Motor neuron (in vitro differentiated cells): ENCODE measurements around the gene KSR2. TPM values are rescaled to one million over a fixed set of nuclear protein-coding genes. Genes with fewer than 3 reads are reported as not detected.
"Not testable (repeated sequence)": the region's sequence is repeated elsewhere in the genome, so short reads cannot be mapped to it uniquely, and the experiment has no call there.

ENCODE experiments used
- ATAC-seq, 8 experiments: fragments of 200-7000 bp; cut with Tn5 transposase; replicated peaks in 6 of 8; 2 replicates each; pipeline ENCODE4 v1.8.0; 2021; ENCODE audit warnings: mild to moderate bottlenecking in 8 of 8, moderate library complexity in 8 of 8
- H3K27ac ChIP-seq, 2 donors: fragments of 250-450 bp; sonication (Bioruptor Pico); 2 replicates each; pipeline ENCODE4 v1.9.0; 2021; ENCODE audit warnings: antibody characterized with exemption in 2 of 2, mild to moderate bottlenecking in 2 of 2, moderate library complexity in 1 of 2
- H3K4me1 ChIP-seq, 2 donors: fragments of 250-450 bp; sonication (Bioruptor Pico); replicated peaks in 1 of 2; 2 replicates each; pipeline ENCODE4 v1.6.1; 2021; ENCODE audit warnings: antibody characterized with exemption in 2 of 2, mild to moderate bottlenecking in 2 of 2, moderate library complexity in 1 of 2
- H3K4me3 ChIP-seq, 5 donors: fragments of 250-450 bp; sonication (Bioruptor Pico); 2 replicates each; pipeline ENCODE4 v1.9.0; 2021; ENCODE audit warnings: antibody characterized with exemption in 5 of 5, mild to moderate bottlenecking in 5 of 5, moderate library complexity in 4 of 5
- WGBS, 10 experiments: fragments of 450-650 bp; shearing (Covaris generic); methylation state at CpG; one replicate each; pipeline ENCODE4 v1.0.0; 2022; 5-methylcytosine and 5-hydroxymethylcytosine counted together
- in situ Hi-C, 9 experiments: fragments of 400-800 bp; cut with MboI; loops; one replicate each; pipeline ENCODE4 v1.15.0; 2021; ENCODE audit warnings: low sequenced_read_pairs in 9 of 9, low pct_unique_long_range_greater_than_20kb in 2 of 9; ENCODE audit not compliant: unreplicated experiment in 9 of 9
- total RNA-seq, 8 experiments: library from RNA; unstranded; fragments of 300-600 nt; gene quantifications; 2 replicates each; pipeline versions ENCODE4 v1.2.3 to v1.2.4, GENCODE V29; 2022

KSR2 gene
- total RNA-seq, 8 experiments from 2014 or later: 0.09 to 2.3 (median 1.0) TPM

DNA sequence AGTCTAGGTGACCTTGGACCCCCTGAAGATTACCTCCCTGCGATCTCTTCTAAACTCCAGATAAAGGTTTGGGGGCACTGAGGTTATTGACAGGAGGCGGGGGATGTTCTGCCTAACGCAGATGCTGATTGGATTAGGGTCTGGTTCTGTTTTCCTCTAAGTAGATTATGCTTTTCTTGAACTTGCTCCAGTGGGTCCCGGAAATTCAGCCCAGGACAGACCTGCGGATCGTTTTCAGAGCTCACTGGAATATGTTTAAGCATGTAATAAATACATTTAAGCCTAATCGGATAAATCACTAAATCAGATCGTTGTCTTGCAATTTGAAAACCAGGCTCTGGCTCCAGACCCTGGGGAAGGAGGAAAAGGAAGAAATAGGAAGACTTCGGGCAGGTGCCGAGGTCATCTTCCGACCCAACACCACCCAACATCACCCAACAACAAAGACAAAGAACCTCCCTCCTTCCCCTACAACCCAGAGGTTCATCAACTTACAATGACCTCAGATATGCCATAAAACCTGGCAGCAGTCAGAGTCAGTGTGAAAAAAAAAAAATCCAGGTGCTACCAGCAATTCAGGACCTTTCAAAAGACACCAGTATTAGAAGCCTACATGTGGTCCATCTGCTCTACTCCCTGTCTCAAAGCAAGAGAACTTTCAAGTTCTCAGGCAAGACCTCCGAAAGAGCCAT is 148.4 kb downstream of the KSR2 start:
- Histone ChIP-seq H3K4me3 (no peak overlapping the region), H3K4me1 (no peaks in the 10 kb centered on the region), H3K27ac (no peak overlapping the region)
- in situ Hi-C loops: no loop called here
- WGBS, 10 experiments: 32 to 100% (median 74%) methylated on average over 1 to 11 of the region's 12 CpGs; no CpG with 5 or more reads in 1 of the 10 experiments
- ATAC-seq: no peak

DNA sequence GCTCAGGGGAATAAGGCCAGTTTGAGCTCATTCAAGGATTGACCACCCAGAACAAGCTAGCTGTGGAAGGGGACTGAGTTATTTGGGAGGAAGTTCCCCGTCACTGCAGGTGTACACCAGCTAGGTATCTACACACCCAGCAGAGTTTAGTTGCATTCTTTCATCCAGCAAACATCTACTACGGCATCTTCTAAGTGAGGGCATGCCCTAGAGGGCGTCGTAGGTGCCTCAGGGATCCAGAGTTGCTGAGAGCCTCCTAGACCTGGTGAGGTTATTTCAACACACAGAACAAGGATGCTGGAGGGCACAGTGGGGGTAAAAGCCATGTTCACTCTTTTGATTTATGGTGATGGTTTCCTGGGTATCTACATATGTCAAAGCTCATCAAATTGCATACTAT is 149.6 kb downstream of the KSR2 start:
- Histone ChIP-seq H3K4me3 (no peak overlapping the region), H3K4me1 (no peaks in the 10 kb centered on the region), H3K27ac (no peak overlapping the region)
- WGBS, 10 experiments: 0 to 80% (median 40%) methylated on average over 2 to 3 of the region's 4 CpGs; no CpG with 5 or more reads in 6 of the 10 experiments
- in situ Hi-C loops: no loop called here
- no peak for ATAC-seq

DNA sequence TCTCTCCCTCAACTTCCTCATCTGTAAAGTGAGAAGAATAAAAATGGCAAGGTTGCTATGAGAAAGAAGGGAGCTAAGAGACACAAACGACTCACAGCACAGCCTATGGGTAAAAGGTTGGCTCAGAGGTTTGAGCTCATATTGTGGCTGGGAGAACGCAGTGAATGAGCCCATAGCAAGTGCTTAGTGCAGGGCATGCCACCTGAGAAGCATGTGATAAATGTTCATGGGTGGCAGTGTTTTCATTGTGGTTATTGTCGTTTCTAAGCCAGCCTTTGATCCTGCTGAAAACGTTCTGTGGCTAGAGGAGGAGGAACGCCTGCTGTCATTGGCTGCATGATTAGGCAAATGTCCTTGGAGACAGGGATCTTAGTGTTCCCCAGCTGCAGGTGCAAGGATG is 150.4 kb downstream of the KSR2 start:
- Histone ChIP-seq H3K4me3 (no peak overlapping the region), H3K27ac (no peak overlapping the region), H3K4me1 (no peaks in the 10 kb centered on the region)
- in situ Hi-C loops: no loop called here
- WGBS, 10 experiments: 0 to 62% (median 8%) methylated on average over 1 to 5 of the region's 5 CpGs; no CpG with 5 or more reads in 3 of the 10 experiments
- no peak for ATAC-seq

DNA sequence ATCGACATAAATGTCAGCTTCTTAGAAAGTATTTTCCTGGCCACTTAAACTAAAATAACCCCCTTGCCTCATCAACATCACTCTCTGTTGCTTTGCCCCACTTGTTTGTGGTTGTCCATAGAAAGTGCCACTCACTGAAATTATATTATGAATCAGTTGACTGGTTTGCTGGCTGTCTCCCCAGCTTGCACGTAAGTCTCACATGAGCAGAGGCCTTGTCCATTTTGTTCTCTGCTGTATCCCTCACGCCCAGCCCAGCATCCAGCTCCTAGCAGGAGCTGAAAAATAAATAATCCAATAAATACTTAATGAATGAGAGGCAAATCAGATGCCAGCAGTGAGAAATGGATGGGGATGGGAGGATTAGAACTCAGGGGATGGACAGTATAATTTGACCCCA is 159.3 kb downstream of the KSR2 start:
- WGBS, 10 experiments: 11 to 100% (median 83%) methylated on average over 1 to 3 of the region's 3 CpGs; no CpG with 5 or more reads in 1 of the 10 experiments
- no peak for ATAC-seq
- H3K27ac ChIP-seq: no peak overlapping the region
- in situ Hi-C loops: no loop called here
- H3K4me1 ChIP-seq: no peaks in the 10 kb centered on the region
- H3K4me3 ChIP-seq: no peak overlapping the region

DNA sequence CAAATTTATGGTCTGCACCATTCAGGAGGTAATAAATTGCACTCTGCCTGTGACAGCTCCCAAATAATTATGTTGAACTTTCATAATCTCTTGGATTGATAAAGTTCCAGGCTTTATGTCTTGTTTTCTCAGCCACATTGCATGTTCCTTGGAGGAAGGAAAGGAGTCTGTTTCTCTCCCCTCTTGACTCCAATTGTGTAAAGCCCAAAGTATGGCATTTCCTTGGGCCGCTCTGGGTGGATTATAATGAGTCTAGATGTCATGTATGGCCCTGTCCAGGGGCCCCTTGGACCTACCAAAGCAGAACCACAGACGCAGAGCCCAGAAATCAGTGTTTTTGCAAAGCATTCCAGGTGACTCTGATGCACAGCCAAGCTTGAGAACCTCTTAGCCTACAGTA is 160.8 kb downstream of the KSR2 start:
- no peak for ATAC-seq
- no peak overlapping the region for H3K4me3 ChIP-seq
- no peaks in the 10 kb centered on the region for H3K4me1 ChIP-seq
- WGBS, 10 experiments: 0 to 91% (median 80%) methylated on average over 1 of the region's 2 CpGs; no CpG with 5 or more reads in 5 of the 10 experiments
- in situ Hi-C loops: no loop called here
- no peak overlapping the region for H3K27ac ChIP-seq

DNA sequence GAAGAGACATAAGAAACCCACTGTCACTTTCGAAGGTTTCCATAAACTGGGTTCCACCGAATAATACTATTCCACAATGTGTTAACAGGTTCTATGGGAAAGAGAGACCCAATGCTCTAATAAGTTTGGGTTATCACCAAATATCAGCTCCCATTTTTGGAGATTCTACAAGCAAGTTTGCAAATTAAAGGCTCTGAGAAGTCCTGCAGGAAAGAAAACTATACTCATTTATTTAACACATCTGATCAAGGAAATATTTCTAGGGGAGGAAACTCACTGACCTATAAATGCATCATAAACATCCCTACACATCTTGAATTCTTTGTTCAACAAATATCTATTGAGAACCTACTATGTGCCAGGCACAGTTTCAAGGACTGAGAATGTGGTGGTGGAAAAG is 161.4 kb downstream of the KSR2 start:
- no peak for ATAC-seq
- Histone ChIP-seq H3K4me1 (no peaks in the 10 kb centered on the region), H3K4me3 (no peak overlapping the region), H3K27ac (no peak overlapping the region)
- in situ Hi-C loops: no loop called here
- 70 to 100% (median 100%) methylated on average over 1 to 2 of the region's 2 CpGs; no CpG with 5 or more reads in 3 of the 10 experiments for WGBS, 10 experiments

DNA sequence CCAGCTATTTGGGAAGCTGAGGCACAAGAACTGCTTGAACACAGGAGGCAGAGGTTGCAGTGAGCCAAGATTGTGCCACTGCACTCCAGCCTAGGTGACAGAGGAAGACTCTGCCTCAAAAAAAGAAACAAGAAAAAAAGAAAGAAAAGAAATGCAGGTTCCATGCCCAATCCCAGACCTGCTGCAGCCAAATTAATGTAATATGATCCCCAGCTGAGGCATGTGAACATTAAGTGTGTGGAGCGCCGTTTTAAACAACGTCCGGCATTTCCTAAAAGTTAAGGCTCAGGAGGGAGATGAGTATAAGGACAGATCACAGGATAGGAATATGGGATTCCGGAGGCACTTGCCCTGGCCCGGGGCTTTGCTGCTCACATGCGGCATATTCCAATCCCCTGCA is 162.9 kb downstream of the KSR2 start:
- no peak for ATAC-seq
- 0 to 74% (median 15%) methylated on average over 1 to 6 of the region's 7 CpGs; no CpG with 5 or more reads in 3 of the 10 experiments for WGBS, 10 experiments
- H3K4me1 ChIP-seq: no peaks in the 10 kb centered on the region
- H3K4me3 ChIP-seq: no peak overlapping the region
- in situ Hi-C loops: no loop called here
- H3K27ac ChIP-seq: no peak overlapping the region

DNA sequence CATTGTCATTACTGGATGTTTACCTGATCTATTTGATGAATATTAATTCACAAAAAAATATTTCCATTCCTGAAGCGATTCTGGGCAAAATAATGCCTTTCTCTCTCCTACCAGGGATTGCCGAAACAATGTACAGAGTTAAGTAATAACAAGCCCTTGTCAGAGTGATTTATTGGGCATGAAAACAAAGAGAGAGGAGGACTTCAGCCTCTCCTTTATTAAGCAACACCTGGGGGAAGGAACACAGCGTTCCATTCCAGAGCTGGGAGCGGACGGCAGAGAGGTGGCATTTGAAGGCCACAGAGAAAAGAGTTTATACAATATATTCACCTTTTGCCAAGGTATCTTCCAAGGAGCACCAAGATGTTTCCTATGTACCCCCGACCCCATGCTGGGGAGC is 165.8 kb downstream of the KSR2 start:
- no peak overlapping the region for H3K4me3 ChIP-seq
- no peak for ATAC-seq
- 20 to 79% (median 59%) methylated on average over 1 to 5 of the region's 6 CpGs for WGBS, 10 experiments
- no peak overlapping the region for H3K27ac ChIP-seq
- in situ Hi-C loops: no loop called here
- H3K4me1 ChIP-seq: no peaks in the 10 kb centered on the region

DNA sequence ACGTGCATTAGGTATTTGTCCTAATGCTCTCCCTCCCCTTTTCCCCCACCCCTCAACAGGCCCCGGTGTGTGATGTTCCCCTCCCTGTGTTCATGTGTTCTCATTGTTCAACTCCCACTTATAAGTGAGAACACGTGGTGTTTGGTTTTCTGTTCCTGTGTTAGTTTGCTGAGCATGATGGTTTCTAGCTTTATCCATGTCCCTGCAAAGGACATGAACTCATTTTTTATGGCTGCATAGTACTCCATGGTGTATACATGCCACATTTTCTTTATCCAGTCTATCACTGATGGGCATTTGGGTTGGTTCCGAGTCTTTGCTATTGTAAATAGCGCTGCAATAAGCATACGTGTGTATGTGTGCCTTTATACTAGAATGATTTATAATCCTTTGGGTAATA is 168.1 kb downstream of the KSR2 start:
- H3K27ac ChIP-seq, in situ Hi-C loops, ATAC-seq, H3K4me1 ChIP-seq, H3K4me3 ChIP-seq: not testable (repeated sequence)
- 24 to 100% (median 87%) methylated on average over 1 to 4 of the region's 6 CpGs; no CpG with 5 or more reads in 6 of the 10 experiments for WGBS, 10 experiments

DNA sequence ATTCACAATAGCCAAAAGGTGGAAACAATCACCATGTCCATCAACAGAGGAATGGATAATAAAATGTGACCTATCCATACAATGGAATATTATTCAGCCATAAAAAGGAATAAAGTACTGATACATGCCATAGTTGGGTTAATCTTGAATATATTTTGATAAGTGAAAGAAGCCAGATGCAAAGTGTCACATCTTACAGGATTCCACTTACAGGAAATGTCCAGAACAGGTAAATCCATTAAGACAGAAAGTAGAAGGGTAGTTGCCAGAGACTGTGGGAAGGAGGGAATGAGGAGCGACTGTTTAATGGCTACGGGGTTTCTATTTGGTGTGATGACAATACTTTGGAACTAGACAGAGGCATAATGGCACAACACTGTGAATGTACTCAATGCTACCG is 171.6 kb downstream of the KSR2 start:
- in situ Hi-C loops: no loop called here

DNA sequence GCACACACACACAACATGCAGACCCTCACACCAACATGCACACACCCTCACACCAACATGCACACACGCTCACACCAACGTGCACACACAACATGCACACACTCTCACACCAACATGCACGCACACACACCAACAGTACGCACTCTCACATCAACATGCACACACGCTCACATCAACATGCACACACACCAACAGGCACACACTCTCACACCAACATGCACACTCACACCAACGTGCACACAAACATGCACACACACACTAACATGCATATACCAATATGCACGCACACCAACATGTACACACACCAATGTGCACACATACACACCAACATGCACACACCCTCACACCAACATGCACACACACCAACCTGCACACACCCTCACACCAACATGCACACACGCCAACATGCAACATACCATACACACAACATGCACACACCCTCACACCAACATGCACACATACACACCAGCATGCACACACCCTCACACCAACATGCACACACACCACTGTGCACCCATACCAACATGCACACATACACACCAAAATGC is 175.8 kb downstream of the KSR2 start:
- Histone ChIP-seq H3K4me3 (no peak overlapping the region), H3K4me1 (no peaks in the 10 kb centered on the region), H3K27ac (no peak overlapping the region)
- no peak for ATAC-seq
- in situ Hi-C loops: no loop called here
- 20 to 100% (median 92%) methylated on average over 1 to 6 of the region's 8 CpGs; no CpG with 5 or more reads in 3 of the 10 experiments for WGBS, 10 experiments

More for the DNA sequence above, 171.6 kb downstream of the KSR2 start:
- WGBS, 10 experiments: 19 to 100% (median 92%) methylated on average over 1 to 3 of the region's 3 CpGs; no CpG with 5 or more reads in 3 of the 10 experiments
- no peak overlapping the region for H3K4me3 ChIP-seq
- no peak overlapping the region for H3K27ac ChIP-seq
- H3K4me1 ChIP-seq: no peaks in the 10 kb centered on the region
- ATAC-seq: no peak

DNA sequence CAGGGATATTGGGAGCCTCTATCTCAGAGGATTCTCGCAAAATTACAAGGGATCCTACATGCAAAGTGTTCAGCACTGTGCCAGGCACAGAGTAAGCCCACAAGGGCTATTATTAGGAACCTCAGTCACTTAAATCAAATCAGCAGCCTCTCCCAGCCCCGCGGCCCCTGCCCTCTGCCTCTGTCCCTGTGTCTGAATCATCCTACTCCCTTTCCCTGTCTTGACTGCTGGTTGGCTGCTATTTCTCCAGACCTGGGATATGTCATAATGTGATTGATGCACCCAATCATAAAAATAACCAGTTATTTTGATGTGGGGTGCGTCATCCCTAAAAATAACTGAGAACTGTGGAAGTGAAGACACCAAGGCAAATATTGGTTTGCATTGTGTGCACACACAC is 176.3 kb downstream of the KSR2 start:
- in situ Hi-C loops: no loop called here
- no peak overlapping the region for H3K4me3 ChIP-seq
- peak in 6 of 8 experiments; percentile 45 to 91 (median 84) for ATAC-seq
- WGBS, 10 experiments: 0 to 100% (median 91%) methylated on average over 1 to 4 of the region's 4 CpGs; no CpG with 5 or more reads in 6 of the 10 experiments
- H3K4me1 ChIP-seq: no peaks in the 10 kb centered on the region
- H3K27ac ChIP-seq: no peak overlapping the region

DNA sequence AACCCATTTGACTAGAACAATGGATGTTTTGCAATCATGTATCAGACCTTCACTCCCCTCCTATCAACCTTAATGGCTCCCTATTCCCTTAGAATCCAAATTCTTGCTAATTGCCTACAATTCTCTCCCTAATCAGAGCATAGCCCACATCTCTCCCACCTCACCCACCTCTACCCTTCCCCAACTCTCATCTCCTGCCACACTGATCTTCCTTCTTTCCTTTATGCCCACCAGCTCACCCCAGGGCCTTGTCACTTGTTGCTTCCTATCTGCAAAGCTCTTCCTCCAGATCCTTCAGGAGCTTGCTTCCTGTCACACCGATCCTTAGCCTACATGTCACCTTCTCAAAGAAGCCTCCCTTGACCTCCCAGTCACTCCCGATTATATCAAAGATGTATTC is 177.8 kb downstream of the KSR2 start:
- Histone ChIP-seq H3K4me1 (no peaks in the 10 kb centered on the region), H3K27ac (no peak overlapping the region), H3K4me3 (no peak overlapping the region)
- in situ Hi-C loops: no loop called here
- WGBS, 10 experiments: 0 to 74% (median 40%) methylated on average over 1 to 2 of the region's 2 CpGs; no CpG with 5 or more reads in 3 of the 10 experiments
- ATAC-seq: no peak

DNA sequence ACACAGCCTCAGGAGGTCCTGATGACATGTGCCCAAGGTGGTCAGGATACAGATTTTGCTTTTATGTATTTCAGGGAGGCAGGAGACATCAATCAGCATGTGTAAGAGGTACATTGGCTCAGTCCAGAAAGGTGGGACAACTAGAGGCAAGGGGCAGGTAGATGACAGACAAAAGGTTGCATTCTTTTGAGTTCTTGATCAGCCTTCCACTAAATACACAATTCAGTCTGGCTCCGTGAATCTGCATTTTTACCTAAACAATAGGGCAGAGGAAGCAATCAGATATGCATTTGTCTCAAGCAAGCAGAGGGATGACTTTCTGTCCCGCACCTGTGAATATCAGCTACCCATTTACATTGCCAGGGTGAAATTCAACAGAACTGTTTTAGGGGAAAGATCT is 178.6 kb downstream of the KSR2 start:
- WGBS, 10 experiments: 34 to 67% (median 50%) methylated on average over 1 to 2 of the region's 2 CpGs; no CpG with 5 or more reads in 3 of the 10 experiments
- no peak overlapping the region for H3K27ac ChIP-seq
- no peak for ATAC-seq
- no peaks in the 10 kb centered on the region for H3K4me1 ChIP-seq
- H3K4me3 ChIP-seq: no peak overlapping the region
- in situ Hi-C loops: no loop called here
